CD4-positive, alpha-beta T cell treated with Interleukin-4 for 1 hour (primary cell): ENCODE data around the gene POLL.

Experiments
- DNase-seq, 2 donors: peaks; one replicate each; pipeline ENCODE4 v3.0.0-alpha.2; 2020 to 2022

Gene POLL

GRCh38 chr10:101573885-101574753 lies 13.9 kb downstream of the POLL start:
- no peak for DNase-seq

- DNase-seq, result no peak
Measured at GRCh38 chr10:101572785-101573184, 15.3 kb downstream of the POLL start.

- no peak for DNase-seq
Measured at GRCh38 chr10:101572126-101572525, 15.9 kb downstream of the POLL start.

- DNase-seq, result no peak
Measured at GRCh38 chr10:101571271-101571925, 16.7 kb downstream of the POLL start.

GRCh38 chr10:101570428-101571270 lies 17.4 kb downstream of the POLL start:
- DNase-seq, result no peak

GRCh38 chr10:101569622-101570427 lies 18.2 kb downstream of the POLL start:
- DNase-seq, result peak; percentile 77 to 80

GRCh38 chr10:101569323-101569621 lies 18.8 kb downstream of the POLL start:
- DNase-seq, result no peak

GRCh38 chr10:101568054-101568745 lies 19.9 kb downstream of the POLL start:
- no peak for DNase-seq

GRCh38 chr10:101567165-101568006 lies 20.7 kb downstream of the POLL start:
- DNase-seq, result no peak

GRCh38 chr10:101566333-101567164 lies 21.5 kb downstream of the POLL start:
- DNase-seq, result no peak

- DNase-seq, result no peak
Measured at GRCh38 chr10:101565936-101566332, 22.1 kb downstream of the POLL start.

GRCh38 chr10:101565370-101565900 lies 22.6 kb downstream of the POLL start:
- no peak for DNase-seq

- no peak for DNase-seq
Measured at GRCh38 chr10:101564490-101564991, 23.5 kb downstream of the POLL start.

- no peak for DNase-seq
Measured at GRCh38 chr10:101563497-101564040, 24.5 kb downstream of the POLL start.

- no peak for DNase-seq
Measured at GRCh38 chr10:101563007-101563406, 25.1 kb downstream of the POLL start.

- no peak for DNase-seq
Measured at GRCh38 chr10:101562231-101562630, 25.8 kb downstream of the POLL start.

GRCh38 chr10:101561068-101561915 lies 26.8 kb downstream of the POLL start:
- no peak for DNase-seq
